GM19238 (cell line): ENCODE results near the gene TBCE.
A peak's percentile ranks its signal among the peaks of the same experiment; 100 is the strongest.

Source experiments
- DNase-seq: peaks from one replicate; pipeline ENCODE4 v3.0.0; 2011; ENCODE audit warnings: low spot score; ENCODE audit not compliant: insufficient read length

The TBCE gene

GRCh38 chr1:235409042-235409820, 42.0 kb downstream of the TBCE start:
- no peak for DNase-seq

GRCh38 chr1:235410467-235410866, 43.2 kb downstream of the TBCE start:
- DNase-seq = no peak

GRCh38 chr1:235411489-235412486, 44.6 kb downstream of the TBCE start:
- no peak for DNase-seq

- DNase-seq = peak; percentile 63
Measured at GRCh38 chr1:235415008-235415904, 48.0 kb downstream of the TBCE start.

- DNase-seq = no peak
Measured at GRCh38 chr1:235416662-235417049, 49.4 kb downstream of the TBCE start.

GRCh38 chr1:235417086-235417697, 50.0 kb downstream of the TBCE start:
- DNase-seq = peak; percentile 55

GRCh38 chr1:235421751-235422150, 54.5 kb downstream of the TBCE start:
- no peak for DNase-seq

GRCh38 chr1:235423214-235423652, 56.0 kb downstream of the TBCE start:
- peak; percentile 11 for DNase-seq

- DNase-seq = no peak
Measured at GRCh38 chr1:235424092-235424491, 56.9 kb downstream of the TBCE start.

- DNase-seq = no peak
Measured at GRCh38 chr1:235425357-235425756, 58.1 kb downstream of the TBCE start.

GRCh38 chr1:235426143-235426542, 58.9 kb downstream of the TBCE start:
- no peak for DNase-seq

GRCh38 chr1:235426680-235427079, 59.5 kb downstream of the TBCE start:
- no peak for DNase-seq

GRCh38 chr1:235427447-235427846, 60.2 kb downstream of the TBCE start:
- no peak for DNase-seq

- no peak for DNase-seq
Measured at GRCh38 chr1:235429143-235429542, 61.9 kb downstream of the TBCE start.

- no peak for DNase-seq
Measured at GRCh38 chr1:235430991-235431390, 63.8 kb downstream of the TBCE start.

GRCh38 chr1:235434001-235434400, 66.8 kb downstream of the TBCE start:
- no peak for DNase-seq

GRCh38 chr1:235441159-235441685, 74.0 kb downstream of the TBCE start:
- DNase-seq = no peak

GRCh38 chr1:235442788-235443429, 75.7 kb downstream of the TBCE start:
- no peak for DNase-seq

- DNase-seq = no peak
Measured at GRCh38 chr1:235448616-235449015, 81.4 kb downstream of the TBCE start.

- DNase-seq = no peak
Measured at GRCh38 chr1:235450433-235450832, 83.2 kb downstream of the TBCE start.
